SK-N-MC (cell line): ENCODE data around the gene HS1BP3.

Experiments used
- FOXP2 ChIP-seq: optimal IDR thresholded peaks from 2 replicates; pipeline ENCODE3; 2011; ENCODE audit warnings: mild to moderate bottlenecking, moderate library complexity; ENCODE audit not compliant: insufficient read depth; ENCODE audit errors: extremely low read length, control extremely low read depth
- POLR2AphosphoS5 ChIP-seq: IDR thresholded peaks from 2 replicates; pipeline ENCODE4 v1.6.1; 2012; ENCODE audit warnings: mild to moderate bottlenecking, low read depth, low read length, borderline replicate concordance

DNA sequence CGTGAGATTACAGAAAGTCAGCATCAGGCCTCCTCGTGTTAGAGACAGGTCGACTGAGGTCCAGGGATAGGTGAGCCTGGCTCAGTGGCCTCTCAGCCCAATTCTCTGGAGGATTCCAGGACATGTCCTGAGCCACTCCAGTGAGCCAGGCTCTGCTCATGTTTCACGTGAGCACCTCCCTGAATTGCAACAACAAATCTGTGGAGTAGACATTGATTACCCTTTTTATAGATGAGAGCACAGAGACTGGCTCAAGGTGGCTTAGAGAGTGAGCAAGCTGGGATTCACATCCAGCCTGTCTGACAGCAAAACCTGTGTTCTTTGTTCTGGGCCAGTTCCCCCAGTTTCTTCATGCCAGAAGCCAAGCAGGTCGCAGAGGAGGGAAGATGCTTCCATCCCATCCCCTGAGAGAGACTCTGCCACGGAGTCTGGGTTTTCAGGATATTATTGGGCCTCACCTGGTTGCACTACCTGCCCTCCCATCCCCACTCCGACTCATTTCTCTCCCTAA is 46.4 kb downstream of the HS1BP3 start:
- TF ChIP-seq FOXP2 (no peak), POLR2AphosphoS5 (no peak)
